ENCODE results near the gene NEDD4L.
"Not testable (repeated sequence)": the region's sequence is repeated elsewhere in the genome, so short reads cannot be mapped to it uniquely, and the experiment has no call there.

NEDD4L gene

GRCh38 chr18:58043491-58044369 is at the start of gene NEDD4L:
Gene NEDD4L, plus strand, starts transcription at chr18:58044226. Its CDS starts 435 bp downstream, at chr18:58044661.
- Histone ChIP-seq H3K27me3 (ENCODE audit: insufficient read depth, insufficient read length) (no peaks in the 10 kb centered on the region), H3K4me3 (ENCODE audit: insufficient read length, low read depth) (peak within 1 kb of the TSS; percentile 69), H3K9me3 (ENCODE audit: insufficient read depth, low read length) (no peaks in the 10 kb centered on the region), H3K4me1 (ENCODE audit: insufficient read depth, insufficient read length) (no peaks in the 10 kb centered on the region), H3K9ac (ENCODE audit: insufficient read length, low read depth) (peak within 1 kb of the TSS; percentile 86), H3K36me3 (ENCODE audit: insufficient read depth, insufficient read length, low read length) (no peaks in the 10 kb centered on the region)
- TF ChIP-seq ZNF274 (IDR thresholded peaks at IDR 0.05; ENCODE audit: low read depth, low read length) = no peak
- TF ChIP-seq SUZ12 (IDR thresholded peaks at IDR 0.05; ENCODE audit: extremely low read depth, insufficient read depth, insufficient read length) = no peak
- TF ChIP-seq YY1 (IDR thresholded peaks at IDR 0.05; ENCODE audit: insufficient read depth, insufficient read length) = no peak
- DNase-seq (ENCODE audit: low read depth, low spot score) = peak; percentile 62

- no peaks in the 10 kb centered on the region for H3K36me3 ChIP-seq (ENCODE audit: insufficient read depth, insufficient read length, low read length)
- TF ChIP-seq ZNF274 (IDR thresholded peaks at IDR 0.05; ENCODE audit: low read depth, low read length) (no peak), SUZ12 (IDR thresholded peaks at IDR 0.05; ENCODE audit: extremely low read depth, insufficient read depth, insufficient read length) (no peak), YY1 (IDR thresholded peaks at IDR 0.05; ENCODE audit: insufficient read depth, insufficient read length) (no peak)
- H3K27me3 ChIP-seq (ENCODE audit: insufficient read depth, insufficient read length) = no peaks in the 10 kb centered on the region
- H3K9ac ChIP-seq (ENCODE audit: insufficient read length, low read depth) = no peak overlapping the region
- no peaks in the 10 kb centered on the region for H3K4me1 ChIP-seq (ENCODE audit: insufficient read depth, insufficient read length)
- H3K4me3 ChIP-seq (ENCODE audit: insufficient read length, low read depth) = no peak overlapping the region
- DNase-seq (ENCODE audit: low read depth, low spot score) = no peak
- no peaks in the 10 kb centered on the region for H3K9me3 ChIP-seq (ENCODE audit: insufficient read depth, low read length)
These were observed 48.7 kb upstream of the NEDD4L start for GRCh38 chr18:57995331-57995730.

- H3K36me3 ChIP-seq (ENCODE audit: insufficient read depth, insufficient read length, low read length); H3K27me3 ChIP-seq (ENCODE audit: insufficient read depth, insufficient read length); H3K9me3 ChIP-seq (ENCODE audit: insufficient read depth, low read length); H3K9ac ChIP-seq (ENCODE audit: insufficient read length, low read depth); DNase-seq (ENCODE audit: low read depth, low spot score); H3K4me1 ChIP-seq (ENCODE audit: insufficient read depth, insufficient read length); H3K4me3 ChIP-seq (ENCODE audit: insufficient read length, low read depth): not testable (repeated sequence)
These were observed 47.1 kb upstream of the NEDD4L start for GRCh38 chr18:57996894-57997293.

- DNase-seq (ENCODE audit: low read depth, low spot score) = no peak
- Histone ChIP-seq H3K9me3 (ENCODE audit: insufficient read depth, low read length) (no peaks in the 10 kb centered on the region), H3K36me3 (ENCODE audit: insufficient read depth, insufficient read length, low read length) (no peaks in the 10 kb centered on the region), H3K4me3 (ENCODE audit: insufficient read length, low read depth) (no peak overlapping the region), H3K4me1 (ENCODE audit: insufficient read depth, insufficient read length) (no peaks in the 10 kb centered on the region), H3K9ac (ENCODE audit: insufficient read length, low read depth) (no peak overlapping the region), H3K27me3 (ENCODE audit: insufficient read depth, insufficient read length) (no peaks in the 10 kb centered on the region)
- no peak for TF ChIP-seq YY1 (IDR thresholded peaks at IDR 0.05; ENCODE audit: insufficient read depth, insufficient read length)
- no peak for TF ChIP-seq ZNF274 (IDR thresholded peaks at IDR 0.05; ENCODE audit: low read depth, low read length)
- no peak for TF ChIP-seq SUZ12 (IDR thresholded peaks at IDR 0.05; ENCODE audit: extremely low read depth, insufficient read depth, insufficient read length)
These were observed 46.2 kb upstream of the NEDD4L start for GRCh38 chr18:57997820-57998219.

- Histone ChIP-seq H3K27me3 (ENCODE audit: insufficient read depth, insufficient read length) (no peaks in the 10 kb centered on the region), H3K36me3 (ENCODE audit: insufficient read depth, insufficient read length, low read length) (no peaks in the 10 kb centered on the region), H3K4me3 (ENCODE audit: insufficient read length, low read depth) (no peak overlapping the region), H3K9me3 (ENCODE audit: insufficient read depth, low read length) (no peaks in the 10 kb centered on the region), H3K4me1 (ENCODE audit: insufficient read depth, insufficient read length) (no peaks in the 10 kb centered on the region), H3K9ac (ENCODE audit: insufficient read length, low read depth) (no peak overlapping the region)
- no peak for DNase-seq (ENCODE audit: low read depth, low spot score)
- TF ChIP-seq ZNF274 (IDR thresholded peaks at IDR 0.05; ENCODE audit: low read depth, low read length) (no peak), SUZ12 (IDR thresholded peaks at IDR 0.05; ENCODE audit: extremely low read depth, insufficient read depth, insufficient read length) (no peak), YY1 (IDR thresholded peaks at IDR 0.05; ENCODE audit: insufficient read depth, insufficient read length) (no peak)
These were observed 45.6 kb upstream of the NEDD4L start for GRCh38 chr18:57998461-57998860.

GRCh38 chr18:58004317-58004716 is 39.7 kb upstream of the NEDD4L start:
- no peak overlapping the region for H3K4me3 ChIP-seq (ENCODE audit: insufficient read length, low read depth)
- no peak for DNase-seq (ENCODE audit: low read depth, low spot score)
- H3K9me3 ChIP-seq (ENCODE audit: insufficient read depth, low read length) = no peaks in the 10 kb centered on the region
- H3K27me3 ChIP-seq (ENCODE audit: insufficient read depth, insufficient read length) = no peaks in the 10 kb centered on the region
- TF ChIP-seq ZNF274 (IDR thresholded peaks at IDR 0.05; ENCODE audit: low read depth, low read length) (no peak), SUZ12 (IDR thresholded peaks at IDR 0.05; ENCODE audit: extremely low read depth, insufficient read depth, insufficient read length) (no peak), YY1 (IDR thresholded peaks at IDR 0.05; ENCODE audit: insufficient read depth, insufficient read length) (no peak)
- H3K4me1 ChIP-seq (ENCODE audit: insufficient read depth, insufficient read length) = no peaks in the 10 kb centered on the region
- H3K36me3 ChIP-seq (ENCODE audit: insufficient read depth, insufficient read length, low read length) = no peaks in the 10 kb centered on the region
- no peak overlapping the region for H3K9ac ChIP-seq (ENCODE audit: insufficient read length, low read depth)

GRCh38 chr18:58005011-58005410 is 39.0 kb upstream of the NEDD4L start:
- Histone ChIP-seq H3K9me3 (ENCODE audit: insufficient read depth, low read length) (no peaks in the 10 kb centered on the region), H3K9ac (ENCODE audit: insufficient read length, low read depth) (no peak overlapping the region), H3K36me3 (ENCODE audit: insufficient read depth, insufficient read length, low read length) (no peaks in the 10 kb centered on the region)

More at GRCh38 chr18:58005011-58005410, 39.0 kb upstream of the NEDD4L start:
- no peak for DNase-seq (ENCODE audit: low read depth, low spot score)
- TF ChIP-seq YY1 (IDR thresholded peaks at IDR 0.05; ENCODE audit: insufficient read depth, insufficient read length) (no peak), SUZ12 (IDR thresholded peaks at IDR 0.05; ENCODE audit: extremely low read depth, insufficient read depth, insufficient read length) (no peak), ZNF274 (IDR thresholded peaks at IDR 0.05; ENCODE audit: low read depth, low read length) (no peak)
- H3K4me3 ChIP-seq (ENCODE audit: insufficient read length, low read depth) = no peak overlapping the region
- no peaks in the 10 kb centered on the region for H3K4me1 ChIP-seq (ENCODE audit: insufficient read depth, insufficient read length)
- H3K27me3 ChIP-seq (ENCODE audit: insufficient read depth, insufficient read length) = no peaks in the 10 kb centered on the region

Data from NT2/D1 (cell line).